ENCODE results near the gene JOSD1.

The JOSD1 gene

GRCh38 chr22:38724926-38725571 lies 24.3 kb upstream of the JOSD1 start:
- Histone ChIP-seq H3K27me3 (ENCODE audit: control insufficient read depth in 1 of 2, insufficient read depth in 2 of 2, low read length in 2 of 2) (no peaks in the 10 kb centered on the region), H3K27ac (ENCODE audit: low read depth, low read length) (no peak overlapping the region), H3K9me3 (ENCODE audit: control insufficient read depth in 1 of 2, low read length in 2 of 2) (no peaks in the 10 kb centered on the region), H3K4me3 (ENCODE audit: low read depth in 1 of 2, low read length in 2 of 2) (no peak overlapping the region), H3K36me3 (ENCODE audit: control insufficient read depth in 1 of 2, insufficient read depth in 2 of 2, low read length in 2 of 2) (peaks cover 76 to 96% of the 10 kb centered on the region in 2 donors), H3K9ac (ENCODE audit: low read depth in 1 of 2, low read length in 2 of 2) (no peak overlapping the region), H3K4me1 (ENCODE audit: control insufficient read depth in 1 of 2, insufficient read depth in 2 of 2, low read length in 2 of 2) (no peaks in the 10 kb centered on the region)

- no peaks in the 10 kb centered on the region for H3K27me3 ChIP-seq (ENCODE audit: control insufficient read depth in 1 of 2, insufficient read depth in 2 of 2, low read length in 2 of 2)
- H3K4me3 ChIP-seq (ENCODE audit: low read depth in 1 of 2, low read length in 2 of 2) = no peak overlapping the region
- H3K4me1 ChIP-seq (ENCODE audit: control insufficient read depth in 1 of 2, insufficient read depth in 2 of 2, low read length in 2 of 2) = no peaks in the 10 kb centered on the region
- no peaks in the 10 kb centered on the region for H3K9me3 ChIP-seq (ENCODE audit: control insufficient read depth in 1 of 2, low read length in 2 of 2)
- H3K27ac ChIP-seq (ENCODE audit: low read depth, low read length) = no peak overlapping the region
- peaks cover 67 to 90% of the 10 kb centered on the region in 2 donors for H3K36me3 ChIP-seq (ENCODE audit: control insufficient read depth in 1 of 2, insufficient read depth in 2 of 2, low read length in 2 of 2)
- H3K9ac ChIP-seq (ENCODE audit: low read depth in 1 of 2, low read length in 2 of 2) = no peak overlapping the region
Observed at GRCh38 chr22:38724176-38724575, 23.4 kb upstream of the JOSD1 start.

- H3K27ac ChIP-seq (ENCODE audit: low read depth, low read length) = no peak overlapping the region
- no peaks in the 10 kb centered on the region for H3K9me3 ChIP-seq (ENCODE audit: control insufficient read depth in 1 of 2, low read length in 2 of 2)
- H3K4me3 ChIP-seq (ENCODE audit: low read depth in 1 of 2, low read length in 2 of 2) = no peak overlapping the region
- peaks cover 5% of the 10 kb centered on the region in 2 donors for H3K4me1 ChIP-seq (ENCODE audit: control insufficient read depth in 1 of 2, insufficient read depth in 2 of 2, low read length in 2 of 2)
- H3K27me3 ChIP-seq (ENCODE audit: control insufficient read depth in 1 of 2, insufficient read depth in 2 of 2, low read length in 2 of 2) = no peaks in the 10 kb centered on the region
- H3K36me3 ChIP-seq (ENCODE audit: control insufficient read depth in 1 of 2, insufficient read depth in 2 of 2, low read length in 2 of 2) = peaks cover 51 to 80% of the 10 kb centered on the region in 2 donors
- no peak overlapping the region for H3K9ac ChIP-seq (ENCODE audit: low read depth in 1 of 2, low read length in 2 of 2)
Observed at GRCh38 chr22:38721551-38721950, 20.8 kb upstream of the JOSD1 start.

GRCh38 chr22:38720350-38720749 lies 19.6 kb upstream of the JOSD1 start:
- Histone ChIP-seq H3K27me3 (ENCODE audit: control insufficient read depth in 1 of 2, insufficient read depth in 2 of 2, low read length in 2 of 2) (no peaks in the 10 kb centered on the region), H3K36me3 (ENCODE audit: control insufficient read depth in 1 of 2, insufficient read depth in 2 of 2, low read length in 2 of 2) (peaks cover 42 to 80% of the 10 kb centered on the region in 2 donors), H3K9me3 (ENCODE audit: control insufficient read depth in 1 of 2, low read length in 2 of 2) (no peaks in the 10 kb centered on the region), H3K4me3 (ENCODE audit: low read depth in 1 of 2, low read length in 2 of 2) (no peak overlapping the region), H3K9ac (ENCODE audit: low read depth in 1 of 2, low read length in 2 of 2) (no peak overlapping the region), H3K4me1 (ENCODE audit: control insufficient read depth in 1 of 2, insufficient read depth in 2 of 2, low read length in 2 of 2) (peaks cover 5 to 6% of the 10 kb centered on the region in 2 donors), H3K27ac (ENCODE audit: low read depth, low read length) (no peak overlapping the region)

- Histone ChIP-seq H3K36me3 (ENCODE audit: control insufficient read depth in 1 of 2, insufficient read depth in 2 of 2, low read length in 2 of 2) (peaks cover 31 to 73% of the 10 kb centered on the region in 2 donors), H3K27me3 (ENCODE audit: control insufficient read depth in 1 of 2, insufficient read depth in 2 of 2, low read length in 2 of 2) (no peaks in the 10 kb centered on the region), H3K9ac (ENCODE audit: low read depth in 1 of 2, low read length in 2 of 2) (no peak overlapping the region), H3K4me1 (ENCODE audit: control insufficient read depth in 1 of 2, insufficient read depth in 2 of 2, low read length in 2 of 2) (peaks cover 5 to 9% of the 10 kb centered on the region in 2 donors), H3K27ac (ENCODE audit: low read depth, low read length) (no peak overlapping the region), H3K4me3 (ENCODE audit: low read depth in 1 of 2, low read length in 2 of 2) (no peak overlapping the region), H3K9me3 (ENCODE audit: control insufficient read depth in 1 of 2, low read length in 2 of 2) (no peaks in the 10 kb centered on the region)
Observed at GRCh38 chr22:38719196-38719595, 18.5 kb upstream of the JOSD1 start.

GRCh38 chr22:38718414-38718813 lies 17.7 kb upstream of the JOSD1 start:
- peaks cover 23 to 65% of the 10 kb centered on the region in 2 donors for H3K36me3 ChIP-seq (ENCODE audit: control insufficient read depth in 1 of 2, insufficient read depth in 2 of 2, low read length in 2 of 2)
- no peak overlapping the region for H3K27ac ChIP-seq (ENCODE audit: low read depth, low read length)
- no peaks in the 10 kb centered on the region for H3K27me3 ChIP-seq (ENCODE audit: control insufficient read depth in 1 of 2, insufficient read depth in 2 of 2, low read length in 2 of 2)
- H3K9ac ChIP-seq (ENCODE audit: low read depth in 1 of 2, low read length in 2 of 2) = no peak overlapping the region
- H3K4me3 ChIP-seq (ENCODE audit: low read depth in 1 of 2, low read length in 2 of 2) = no peak overlapping the region
- H3K4me1 ChIP-seq (ENCODE audit: control insufficient read depth in 1 of 2, insufficient read depth in 2 of 2, low read length in 2 of 2) = peaks cover 9% of the 10 kb centered on the region in 2 donors
- H3K9me3 ChIP-seq (ENCODE audit: control insufficient read depth in 1 of 2, low read length in 2 of 2) = no peaks in the 10 kb centered on the region

- peaks cover 13 to 60% of the 10 kb centered on the region in 2 donors for H3K36me3 ChIP-seq (ENCODE audit: control insufficient read depth in 1 of 2, insufficient read depth in 2 of 2, low read length in 2 of 2)
- H3K9me3 ChIP-seq (ENCODE audit: control insufficient read depth in 1 of 2, low read length in 2 of 2) = no peaks in the 10 kb centered on the region
- H3K27ac ChIP-seq (ENCODE audit: low read depth, low read length) = no peak overlapping the region
- peaks cover 9 to 10% of the 10 kb centered on the region in 2 donors for H3K4me1 ChIP-seq (ENCODE audit: control insufficient read depth in 1 of 2, insufficient read depth in 2 of 2, low read length in 2 of 2)
- H3K27me3 ChIP-seq (ENCODE audit: control insufficient read depth in 1 of 2, insufficient read depth in 2 of 2, low read length in 2 of 2) = no peaks in the 10 kb centered on the region
- H3K9ac ChIP-seq (ENCODE audit: low read depth in 1 of 2, low read length in 2 of 2) = no peak overlapping the region
- no peak overlapping the region for H3K4me3 ChIP-seq (ENCODE audit: low read depth in 1 of 2, low read length in 2 of 2)
Observed at GRCh38 chr22:38717244-38717643, 16.5 kb upstream of the JOSD1 start.

GRCh38 chr22:38716826-38717225 lies 16.1 kb upstream of the JOSD1 start:
- Histone ChIP-seq H3K27me3 (ENCODE audit: control insufficient read depth in 1 of 2, insufficient read depth in 2 of 2, low read length in 2 of 2) (no peaks in the 10 kb centered on the region), H3K9me3 (ENCODE audit: control insufficient read depth in 1 of 2, low read length in 2 of 2) (no peaks in the 10 kb centered on the region), H3K9ac (ENCODE audit: low read depth in 1 of 2, low read length in 2 of 2) (no peak overlapping the region), H3K27ac (ENCODE audit: low read depth, low read length) (no peak overlapping the region), H3K4me3 (ENCODE audit: low read depth in 1 of 2, low read length in 2 of 2) (no peak overlapping the region), H3K36me3 (ENCODE audit: control insufficient read depth in 1 of 2, insufficient read depth in 2 of 2, low read length in 2 of 2) (peaks cover 13 to 56% of the 10 kb centered on the region in 2 donors), H3K4me1 (ENCODE audit: control insufficient read depth in 1 of 2, insufficient read depth in 2 of 2, low read length in 2 of 2) (peaks cover 9 to 10% of the 10 kb centered on the region in 2 donors)

GRCh38 chr22:38716271-38716670 lies 15.5 kb upstream of the JOSD1 start:
- Histone ChIP-seq H3K9me3 (ENCODE audit: control insufficient read depth in 1 of 2, low read length in 2 of 2) (no peaks in the 10 kb centered on the region), H3K4me1 (ENCODE audit: control insufficient read depth in 1 of 2, insufficient read depth in 2 of 2, low read length in 2 of 2) (peaks cover 9 to 10% of the 10 kb centered on the region in 2 donors), H3K4me3 (ENCODE audit: low read depth in 1 of 2, low read length in 2 of 2) (no peak overlapping the region), H3K36me3 (ENCODE audit: control insufficient read depth in 1 of 2, insufficient read depth in 2 of 2, low read length in 2 of 2) (peaks cover 13 to 51% of the 10 kb centered on the region in 2 donors), H3K27me3 (ENCODE audit: control insufficient read depth in 1 of 2, insufficient read depth in 2 of 2, low read length in 2 of 2) (no peaks in the 10 kb centered on the region), H3K27ac (ENCODE audit: low read depth, low read length) (no peak overlapping the region), H3K9ac (ENCODE audit: low read depth in 1 of 2, low read length in 2 of 2) (no peak overlapping the region)

GRCh38 chr22:38715852-38716251 lies 15.1 kb upstream of the JOSD1 start:
- Histone ChIP-seq H3K36me3 (ENCODE audit: control insufficient read depth in 1 of 2, insufficient read depth in 2 of 2, low read length in 2 of 2) (peaks cover 13 to 49% of the 10 kb centered on the region in 2 donors), H3K27ac (ENCODE audit: low read depth, low read length) (no peak overlapping the region), H3K9ac (ENCODE audit: low read depth in 1 of 2, low read length in 2 of 2) (no peak overlapping the region)

More at GRCh38 chr22:38715852-38716251, 15.1 kb upstream of the JOSD1 start:
- Histone ChIP-seq H3K4me3 (ENCODE audit: low read depth in 1 of 2, low read length in 2 of 2) (no peak overlapping the region), H3K4me1 (ENCODE audit: control insufficient read depth in 1 of 2, insufficient read depth in 2 of 2, low read length in 2 of 2) (peaks cover 9 to 10% of the 10 kb centered on the region in 2 donors), H3K27me3 (ENCODE audit: control insufficient read depth in 1 of 2, insufficient read depth in 2 of 2, low read length in 2 of 2) (no peaks in the 10 kb centered on the region), H3K9me3 (ENCODE audit: control insufficient read depth in 1 of 2, low read length in 2 of 2) (no peaks in the 10 kb centered on the region)
